OCI-LY1 (cell line): ENCODE results near the gene CAPG.

Experiments used
- H2AFZ ChIP-seq: fragments of 200-600 bp; sonication (generic), shearing (Covaris generic); 2 replicates; pipeline ENCODE4 v1.6.0; 2014; ENCODE audit warnings: antibody characterized with exemption, mild to moderate bottlenecking, low read length
- H3F3A ChIP-seq: fragments of 200-600 bp; sonication (generic), shearing (Covaris generic); 2 replicates; pipeline ENCODE4 v1.6.0; 2014; ENCODE audit warnings: mild to moderate bottlenecking, antibody characterized with exemption, low read length, moderate library complexity; ENCODE audit not compliant: insufficient read depth
- H3K27ac ChIP-seq: fragments of 200-600 bp; sonication (generic); 2 replicates; pipeline ENCODE4 v1.5.1; 2014; ENCODE audit warnings: low read length, mixed run types, mild to moderate bottlenecking, low read depth; ENCODE audit not compliant: poor library complexity, severe bottlenecking
- H3K27me3 ChIP-seq: fragments of 200-600 bp; sonication (generic); 2 replicates; pipeline ENCODE4 v1.6.0; 2014; ENCODE audit warnings: antibody characterized with exemption, mild to moderate bottlenecking, low read length, moderate library complexity; ENCODE audit not compliant: insufficient read depth
- H3K36me3 ChIP-seq: fragments of 200-600 bp; sonication (generic); 2 replicates; pipeline ENCODE4 v1.6.1; 2014; ENCODE audit warnings: mild to moderate bottlenecking, antibody characterized with exemption, low read length, moderate library complexity, mixed read lengths; ENCODE audit not compliant: insufficient read depth
- H3K4me1 ChIP-seq: fragments of 200-600 bp; sonication (generic); 2 replicates; pipeline ENCODE4 v1.5.1; 2014; ENCODE audit warnings: mild to moderate bottlenecking, low read length, moderate library complexity; ENCODE audit not compliant: insufficient read depth, severe bottlenecking
- H3K4me2 ChIP-seq: fragments of 200-600 bp; sonication (generic), shearing (Covaris generic); 2 replicates; pipeline ENCODE4 v1.6.1; 2014; ENCODE audit warnings: low read length
- H3K4me3 ChIP-seq: fragments of 200-600 bp; sonication (generic); 2 replicates; pipeline ENCODE4 v1.5.1; 2014; ENCODE audit warnings: low read length, low read depth, mild to moderate bottlenecking, mixed read lengths; ENCODE audit not compliant: poor library complexity, severe bottlenecking
- H3K79me2 ChIP-seq: fragments of 200-600 bp; shearing (Covaris generic); 2 replicates; pipeline ENCODE4 v1.6.1; 2016; ENCODE audit warnings: mixed run types, low read length, mixed read lengths; ENCODE audit not compliant: insufficient read depth
- H3K9ac ChIP-seq: fragments of 200-600 bp; sonication (generic), shearing (Covaris generic); 2 replicates; pipeline ENCODE4 v1.6.1; 2014; ENCODE audit warnings: mild to moderate bottlenecking, low read length, mixed read lengths
- H3K9me2 ChIP-seq: fragments of 200-600 bp; sonication (generic), shearing (Covaris generic); 2 replicates; pipeline ENCODE4 v1.6.1; 2014; ENCODE audit warnings: low read depth, mild to moderate bottlenecking, low read length, mixed read lengths
- H3K9me3 ChIP-seq: fragments of 200-600 bp; shearing (Covaris generic); 2 replicates; pipeline ENCODE4 v1.6.1; 2014; ENCODE audit warnings: low read length, mixed read lengths
- H4K20me1 ChIP-seq: fragments of 200-600 bp; sonication (generic), shearing (Covaris generic); 2 replicates; pipeline ENCODE4 v1.6.0; 2016; ENCODE audit warnings: mild to moderate bottlenecking, low read length; ENCODE audit not compliant: insufficient read depth
- EZH2 ChIP-seq: fragments of 200-600 bp; sonication (generic), shearing (Covaris generic); IDR thresholded peaks from 2 replicates; pipeline ENCODE4 v1.8.0; 2017; ENCODE audit warnings: borderline replicate concordance, mixed run types, mild to moderate bottlenecking, antibody characterized with exemption, low read length, moderate library complexity, mixed read lengths
- TF ChIP-seq, protein P1 (sequence below): fragments of 200-600 bp; sonication (generic), shearing (Covaris generic); IDR thresholded peaks from 2 replicates; pipeline ENCODE4 v1.5.1; 2017; ENCODE audit warnings: mild to moderate bottlenecking, antibody characterized with exemption, low read length, moderate library complexity, mixed read lengths

The CAPG gene

DNA sequence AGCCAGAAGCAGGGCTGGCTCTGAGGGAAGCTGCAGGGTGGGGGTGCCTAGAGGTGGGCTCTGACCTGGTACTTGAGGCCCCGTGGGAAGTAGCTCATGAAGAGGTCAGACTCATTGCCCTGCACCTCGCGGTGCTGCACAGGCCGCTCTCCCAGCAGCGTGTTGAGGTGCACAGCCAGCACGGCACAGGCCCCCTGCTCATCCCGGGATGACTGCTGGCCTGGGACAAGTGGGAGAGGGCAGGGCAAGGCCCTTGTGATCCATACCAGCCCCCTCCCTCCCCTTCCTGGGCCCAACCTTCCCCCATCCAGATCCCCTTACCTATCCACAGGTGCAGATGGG lies 8.7 kb downstream of the CAPG start:
- Histone ChIP-seq H3F3A (no peaks in the 10 kb centered on the region), H3K79me2 (no peaks in the 10 kb centered on the region), H3K9me3 (peaks cover 4% of the 10 kb centered on the region; the same call in 1 of the 2 replicates), H3K4me3 (no peak overlapping the region), H2AFZ (no peak overlapping the region), H3K4me2 (no peak overlapping the region), H4K20me1 (no peaks in the 10 kb centered on the region), H3K4me1 (no peaks in the 10 kb centered on the region), H3K36me3 (no peaks in the 10 kb centered on the region; the same call in 1 of the 2 replicates), H3K9ac (no peak overlapping the region), H3K27me3 (no peaks in the 10 kb centered on the region), H3K27ac (no peak overlapping the region), H3K9me2 (no peaks in the 10 kb centered on the region)
- TF ChIP-seq, protein P1, sequence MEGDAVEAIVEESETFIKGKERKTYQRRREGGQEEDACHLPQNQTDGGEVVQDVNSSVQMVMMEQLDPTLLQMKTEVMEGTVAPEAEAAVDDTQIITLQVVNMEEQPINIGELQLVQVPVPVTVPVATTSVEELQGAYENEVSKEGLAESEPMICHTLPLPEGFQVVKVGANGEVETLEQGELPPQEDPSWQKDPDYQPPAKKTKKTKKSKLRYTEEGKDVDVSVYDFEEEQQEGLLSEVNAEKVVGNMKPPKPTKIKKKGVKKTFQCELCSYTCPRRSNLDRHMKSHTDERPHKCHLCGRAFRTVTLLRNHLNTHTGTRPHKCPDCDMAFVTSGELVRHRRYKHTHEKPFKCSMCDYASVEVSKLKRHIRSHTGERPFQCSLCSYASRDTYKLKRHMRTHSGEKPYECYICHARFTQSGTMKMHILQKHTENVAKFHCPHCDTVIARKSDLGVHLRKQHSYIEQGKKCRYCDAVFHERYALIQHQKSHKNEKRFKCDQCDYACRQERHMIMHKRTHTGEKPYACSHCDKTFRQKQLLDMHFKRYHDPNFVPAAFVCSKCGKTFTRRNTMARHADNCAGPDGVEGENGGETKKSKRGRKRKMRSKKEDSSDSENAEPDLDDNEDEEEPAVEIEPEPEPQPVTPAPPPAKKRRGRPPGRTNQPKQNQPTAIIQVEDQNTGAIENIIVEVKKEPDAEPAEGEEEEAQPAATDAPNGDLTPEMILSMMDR = no peak
- no peak for TF ChIP-seq EZH2

DNA sequence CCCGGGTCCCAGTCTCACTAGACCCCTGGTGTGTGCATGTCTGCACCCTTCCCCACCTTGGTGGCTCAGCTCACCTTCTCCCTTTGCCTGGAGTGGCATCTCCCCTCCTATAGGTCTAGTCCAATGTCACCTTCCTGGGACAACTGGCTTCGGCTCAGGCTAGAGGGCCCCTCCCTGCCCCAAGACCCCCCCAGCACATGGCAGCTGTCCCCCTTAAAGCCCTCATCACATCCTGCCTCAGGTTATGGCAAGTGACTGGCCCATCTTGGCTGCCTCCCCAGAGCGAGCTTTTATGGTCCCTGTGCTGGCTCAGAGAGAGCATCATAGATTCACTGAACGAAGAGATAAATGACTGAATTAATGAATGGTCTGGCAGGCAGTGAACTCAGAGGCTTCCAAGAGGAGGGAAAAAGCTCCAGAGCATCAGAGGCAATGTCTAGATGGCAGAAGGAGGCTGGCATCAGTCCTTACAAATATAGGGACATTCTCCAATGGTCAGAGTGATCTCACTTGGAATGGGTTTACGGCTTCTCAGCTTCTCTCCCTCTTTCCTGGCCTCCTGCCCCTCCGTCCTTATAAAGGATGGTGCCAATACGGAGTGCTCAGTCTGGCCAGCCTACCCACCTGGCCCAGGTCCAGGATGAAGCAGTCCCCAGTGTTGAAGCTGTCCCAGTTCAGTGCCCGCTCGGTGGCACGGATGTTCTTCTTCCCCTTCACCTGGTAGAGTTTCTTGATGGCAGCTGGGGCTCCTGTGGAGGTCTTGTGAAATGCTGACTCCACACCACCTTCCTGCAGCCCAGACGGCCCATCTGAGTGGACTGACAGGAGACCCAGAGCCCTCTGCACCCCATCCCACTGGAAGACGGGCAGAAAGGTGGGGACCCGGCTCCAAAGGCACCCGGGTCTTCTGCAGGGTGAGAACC lies 9.4 kb downstream of the CAPG start:
- H3K4me3 ChIP-seq = no peak overlapping the region
- H3K36me3 ChIP-seq = no peaks in the 10 kb centered on the region; the same call in 1 of the 2 replicates
- no peaks in the 10 kb centered on the region for H3K79me2 ChIP-seq
- no peaks in the 10 kb centered on the region for H3K9me2 ChIP-seq
- H3K4me2 ChIP-seq = no peak overlapping the region
- peaks cover 4% of the 10 kb centered on the region; the same call in 1 of the 2 replicates for H3K9me3 ChIP-seq
- H3K27ac ChIP-seq = no peak overlapping the region
- no peak for TF ChIP-seq EZH2
- TF ChIP-seq, protein P1 = no peak
- H3K27me3 ChIP-seq = no peaks in the 10 kb centered on the region
- H3F3A ChIP-seq = no peaks in the 10 kb centered on the region
- no peaks in the 10 kb centered on the region for H4K20me1 ChIP-seq
- no peaks in the 10 kb centered on the region for H3K4me1 ChIP-seq
- no peak overlapping the region for H2AFZ ChIP-seq
- no peak overlapping the region for H3K9ac ChIP-seq

DNA sequence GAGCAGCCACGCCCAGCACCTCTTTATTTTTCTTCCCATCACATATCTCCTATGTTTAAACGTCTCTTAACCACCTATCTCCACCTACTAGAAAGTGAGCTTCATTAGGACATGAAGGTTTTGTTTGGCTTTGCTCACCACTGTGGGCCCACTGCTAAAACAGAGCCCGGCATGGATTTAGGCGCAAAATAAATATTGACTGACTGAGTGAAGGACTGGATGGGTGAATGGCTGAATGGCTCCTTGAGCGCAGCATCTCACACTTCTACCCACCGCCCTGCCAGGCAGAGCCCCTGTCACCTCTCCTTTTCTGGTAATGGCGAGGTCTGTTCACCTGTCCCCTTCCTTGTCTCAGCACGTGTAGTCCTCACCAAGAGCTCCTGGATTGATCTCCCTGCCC lies 10.1 kb downstream of the CAPG start:
- Histone ChIP-seq H3K9me3 (peaks cover 4% of the 10 kb centered on the region; the same call in 1 of the 2 replicates), H4K20me1 (no peaks in the 10 kb centered on the region), H2AFZ (no peak overlapping the region), H3K27me3 (no peaks in the 10 kb centered on the region), H3K79me2 (no peaks in the 10 kb centered on the region), H3K9ac (no peak overlapping the region), H3K9me2 (no peaks in the 10 kb centered on the region), H3K4me2 (no peak overlapping the region), H3K27ac (no peak overlapping the region), H3K4me3 (no peak overlapping the region), H3K36me3 (no peaks in the 10 kb centered on the region; the same call in 1 of the 2 replicates), H3F3A (no peaks in the 10 kb centered on the region), H3K4me1 (no peaks in the 10 kb centered on the region)
- no peak for TF ChIP-seq EZH2
